BLaER1 treated with 17β-estradiol and CSF1 and Interleukin-3, amounts not matched to agents 10 nM and 100 nM (cell line): ENCODE measurements around the gene CARMIL1.
A peak's percentile ranks its signal among the peaks of the same experiment; 100 is the strongest.

Experiments
- H3K27ac ChIP-seq, 11 experiments: shearing (Covaris generic); formaldehyde crosslinking; 2 replicates each; pipeline ENCODE4 v1.8.1; 2022
- H3K27me3 ChIP-seq, 11 experiments: shearing (Covaris generic); formaldehyde crosslinking; 2 replicates each; pipeline ENCODE4 v1.8.1; 2022
- H3K36me3 ChIP-seq, 11 experiments: shearing (Covaris generic); formaldehyde crosslinking; 2 replicates each; pipeline ENCODE4 v1.8.1; 2022
- H3K4me1 ChIP-seq, 10 experiments: shearing (Covaris generic); formaldehyde crosslinking; 2 replicates each; pipeline ENCODE4 v1.8.1; 2022
- H3K4me2 ChIP-seq, 11 experiments: shearing (Covaris generic); formaldehyde crosslinking; 2 replicates each; pipeline ENCODE4 v1.8.1; 2022
- H3K4me3 ChIP-seq, 10 experiments: shearing (Covaris generic); formaldehyde crosslinking; 2 replicates each; pipeline ENCODE4 v1.8.1; 2022
- H3K9ac ChIP-seq, 11 experiments: shearing (Covaris generic); formaldehyde crosslinking; 2 replicates each; pipeline ENCODE4 v1.8.1; 2022
- H3K9me3 ChIP-seq, 11 experiments: shearing (Covaris generic); formaldehyde crosslinking; replicated peaks in 1 of 11; 2 replicates each; pipeline ENCODE4 v1.8.1; 2022
- H4K20me1 ChIP-seq, 11 experiments: shearing (Covaris generic); formaldehyde crosslinking; 2 replicates each; pipeline ENCODE4 v1.8.1; 2022
- Cebpa-rat ChIP-seq, 11 experiments: shearing (Covaris generic); IDR thresholded peaks; 2 replicates each; pipeline ENCODE4 v1.8.1; 2022

The CARMIL1 gene

DNA sequence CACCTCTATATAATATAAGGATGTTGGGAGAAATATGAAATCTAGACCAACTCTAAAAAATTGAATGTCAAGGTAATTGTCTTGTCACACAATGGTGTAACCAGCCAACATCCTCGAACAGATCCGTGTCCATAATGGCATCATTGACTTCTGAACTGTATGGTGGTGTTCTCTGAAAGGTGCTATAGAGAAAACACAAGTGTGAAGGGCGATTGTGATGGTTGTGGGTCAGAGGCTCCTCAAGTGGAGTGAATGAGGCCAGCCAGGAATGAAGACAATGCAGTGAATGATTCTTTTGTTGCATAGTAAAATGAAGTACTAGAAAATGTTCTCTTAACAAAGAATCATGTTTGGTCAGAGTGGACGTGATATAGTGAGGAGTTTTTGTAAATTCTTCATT, 58.3 kb downstream of the CARMIL1 start:
- Histone ChIP-seq H3K9ac (no peak overlapping the region), H3K36me3 (no peaks in the 10 kb centered on the region), H3K4me2 (no peak overlapping the region), H3K4me3 (no peak overlapping the region), H3K9me3 (no peaks in the 10 kb centered on the region), H3K27ac (no peak overlapping the region), H4K20me1 (no peaks in the 10 kb centered on the region), H3K27me3 (no peaks in the 10 kb centered on the region), H3K4me1 (peaks cover 0 to 7% (median under 1%) of the 10 kb centered on the region in 10 experiments; a peak in 3 of 20 replicates)
- TF ChIP-seq Cebpa-rat (IDR thresholded peaks at IDR 0.05) = no peak

DNA sequence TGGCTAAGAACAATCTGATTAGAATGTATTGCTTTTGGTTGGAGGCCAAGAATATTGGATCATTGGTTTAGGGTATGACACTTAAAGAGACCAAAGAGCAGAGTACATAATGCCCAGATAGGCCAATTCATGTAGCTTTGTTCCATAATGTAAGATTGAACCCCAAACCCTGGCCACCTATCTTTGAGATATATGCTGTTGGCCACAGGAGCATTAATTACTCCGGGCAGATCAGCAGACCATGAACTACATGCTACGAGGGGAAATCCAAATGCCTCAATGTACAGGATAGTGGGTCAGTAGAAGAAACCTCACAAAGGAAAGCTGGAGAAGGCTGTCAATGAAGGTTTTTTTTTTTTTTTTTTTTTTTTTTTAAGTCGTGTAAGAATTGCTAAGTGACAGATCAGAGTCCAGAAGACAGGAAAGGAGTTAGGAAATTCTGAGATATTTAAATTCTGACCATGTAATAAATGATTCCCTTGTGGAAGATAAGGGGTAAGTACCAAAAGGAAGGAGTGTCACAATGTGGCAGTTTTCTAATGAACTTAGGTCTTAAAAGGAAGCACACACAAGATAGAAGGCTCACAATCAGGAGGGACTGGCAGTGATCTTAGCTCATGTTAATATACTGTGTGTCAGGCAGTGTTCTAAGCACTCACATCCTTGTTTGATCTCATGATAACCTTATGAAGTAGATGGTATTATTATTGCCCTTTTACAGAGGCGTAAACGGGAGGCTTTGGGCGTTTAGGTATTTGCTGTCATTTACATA, 61.4 kb downstream of the CARMIL1 start:
- H3K4me2 ChIP-seq = no peak overlapping the region
- no peak for TF ChIP-seq Cebpa-rat (IDR thresholded peaks at IDR 0.05)
- no peaks in the 10 kb centered on the region for H3K27me3 ChIP-seq
- no peak overlapping the region for H3K27ac ChIP-seq
- H3K9me3 ChIP-seq = no peaks in the 10 kb centered on the region
- no peaks in the 10 kb centered on the region for H3K36me3 ChIP-seq
- H4K20me1 ChIP-seq = no peaks in the 10 kb centered on the region
- no peak overlapping the region for H3K9ac ChIP-seq
- no peak overlapping the region for H3K4me3 ChIP-seq
- peaks cover 0 to 13% (median 5%) of the 10 kb centered on the region in 10 experiments; a peak in 12 of 20 replicates for H3K4me1 ChIP-seq

DNA sequence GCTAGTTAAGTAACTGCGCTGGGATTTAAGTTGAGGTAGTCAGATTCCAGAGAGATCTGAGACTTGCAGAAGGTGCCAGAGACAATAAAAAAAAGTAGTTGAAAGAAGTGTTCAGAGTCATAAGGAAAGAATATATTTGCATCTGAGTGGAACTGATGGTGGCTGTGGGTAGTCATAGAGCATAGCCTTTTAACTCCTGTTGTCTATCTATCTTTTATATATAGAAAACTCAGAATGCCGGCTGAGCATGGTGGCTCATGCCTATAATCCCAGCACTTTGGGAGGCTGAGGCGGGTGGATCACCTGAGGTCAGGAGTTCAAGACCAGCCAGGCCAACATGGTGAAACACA, 62.0 kb downstream of the CARMIL1 start:
- Histone ChIP-seq H3K9ac (no peak overlapping the region), H3K4me3 (no peak overlapping the region), H4K20me1 (no peaks in the 10 kb centered on the region), H3K4me2 (no peak overlapping the region), H3K9me3 (no peaks in the 10 kb centered on the region), H3K4me1 (peaks cover 0 to 13% (median 5%) of the 10 kb centered on the region in 10 experiments; a peak in 12 of 20 replicates), H3K27ac (no peak overlapping the region), H3K27me3 (no peaks in the 10 kb centered on the region), H3K36me3 (no peaks in the 10 kb centered on the region)
- TF ChIP-seq Cebpa-rat (IDR thresholded peaks at IDR 0.05) = no peak

DNA sequence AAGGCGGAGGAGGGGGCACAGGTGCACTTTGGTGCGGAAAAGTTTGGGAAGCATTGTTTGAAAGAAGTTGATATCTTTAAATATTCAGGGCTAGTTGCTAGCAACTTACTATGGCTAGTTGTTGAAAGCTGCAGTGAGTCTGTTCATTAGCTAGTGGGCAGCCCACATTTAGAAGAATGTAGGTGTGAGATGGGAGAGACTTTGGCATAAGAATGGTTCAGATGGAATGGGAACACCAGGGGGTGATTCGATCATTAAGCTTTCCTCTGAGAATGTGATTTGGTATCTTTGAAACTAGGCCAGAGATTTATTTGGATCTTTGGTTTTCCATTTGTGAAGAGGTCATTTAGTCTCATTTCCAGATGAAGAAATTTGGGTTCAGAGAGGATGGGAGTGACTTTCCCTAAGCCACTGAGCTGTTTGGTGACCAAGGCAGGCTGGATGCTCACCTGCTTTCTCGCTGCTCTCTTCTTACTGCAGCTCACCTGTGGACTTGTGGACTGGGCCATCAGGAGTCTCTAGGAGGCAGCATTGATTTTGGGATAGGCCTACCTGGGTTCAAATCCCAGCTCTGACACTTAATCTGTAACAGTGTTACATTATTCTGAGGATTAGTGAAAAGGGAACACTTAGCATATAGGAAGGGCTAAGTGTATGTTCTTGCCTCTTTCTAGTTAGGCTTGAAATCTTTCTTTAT, 62.9 kb downstream of the CARMIL1 start:
- no peak for TF ChIP-seq Cebpa-rat (IDR thresholded peaks at IDR 0.05)
- H3K27ac ChIP-seq = peak overlapping the region in 1 of 11 experiments; percentile 17; a peak in 1 of 22 replicates
- H3K27me3 ChIP-seq = no peaks in the 10 kb centered on the region
- no peaks in the 10 kb centered on the region for H3K36me3 ChIP-seq
- peak overlapping the region in 1 of 11 experiments; percentile 64; a peak in 1 of 22 replicates for H3K4me2 ChIP-seq
- no peaks in the 10 kb centered on the region for H4K20me1 ChIP-seq
- H3K9ac ChIP-seq = no peak overlapping the region
- peaks cover 0 to 13% (median 5%) of the 10 kb centered on the region in 10 experiments; a peak in 12 of 20 replicates for H3K4me1 ChIP-seq
- H3K9me3 ChIP-seq = no peaks in the 10 kb centered on the region
- H3K4me3 ChIP-seq = no peak overlapping the region

DNA sequence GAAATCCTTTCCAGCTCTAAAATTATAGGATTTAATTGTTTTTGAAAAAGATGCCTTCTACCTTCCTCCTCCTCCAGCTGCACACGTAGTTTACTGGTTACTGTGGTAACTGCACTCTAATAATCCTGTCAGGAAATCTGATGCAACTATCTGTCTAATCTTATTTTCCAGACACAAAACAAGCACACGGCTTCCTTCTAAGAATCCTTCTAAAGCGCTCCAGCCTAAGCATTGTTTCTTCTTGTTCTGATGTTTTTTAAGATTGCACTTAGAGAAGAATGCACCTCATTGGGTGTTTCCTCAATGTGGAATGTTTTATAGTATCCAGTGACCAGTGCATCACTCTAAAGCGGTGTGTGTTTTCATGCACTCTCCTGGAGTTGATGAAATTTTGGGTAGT, 63.6 kb downstream of the CARMIL1 start:
- Histone ChIP-seq H3K27ac (peak overlapping the region in 1 of 11 experiments; percentile 30; a peak in 1 of 22 replicates), H3K4me1 (peaks cover 0 to 13% (median 5%) of the 10 kb centered on the region in 10 experiments; a peak in 12 of 20 replicates), H3K9me3 (no peaks in the 10 kb centered on the region), H3K9ac (no peak overlapping the region), H3K36me3 (no peaks in the 10 kb centered on the region), H3K4me2 (peak overlapping the region in 9 of 11 experiments; percentile 1 to 64 (median 33); a peak in 14 of 22 replicates), H3K4me3 (no peak overlapping the region), H4K20me1 (no peaks in the 10 kb centered on the region), H3K27me3 (no peaks in the 10 kb centered on the region)
- TF ChIP-seq Cebpa-rat (IDR thresholded peaks at IDR 0.05) = no peak

DNA sequence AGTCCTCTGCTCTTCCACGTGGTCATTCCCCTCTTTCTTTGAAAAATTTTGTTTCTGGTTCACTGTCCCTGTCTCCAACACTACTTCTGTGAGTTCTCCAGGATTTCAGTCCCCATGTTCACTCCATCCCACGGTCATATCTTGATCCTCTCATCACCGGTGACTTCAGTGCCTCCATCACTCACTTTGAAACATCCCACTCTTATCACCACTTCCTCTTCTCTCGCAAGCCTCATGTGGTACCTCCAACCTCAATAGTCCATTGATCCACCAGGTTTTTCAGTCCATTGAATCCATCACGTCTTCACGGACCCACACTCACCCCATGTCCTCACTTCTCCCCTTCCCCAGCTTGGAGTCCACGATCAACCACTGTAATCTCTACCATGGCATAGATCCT, 64.8 kb downstream of the CARMIL1 start:
- H3K27ac ChIP-seq = no peak overlapping the region; a peak in 1 of 22 replicates
- no peak overlapping the region for H3K4me3 ChIP-seq
- H3K9me3 ChIP-seq = no peaks in the 10 kb centered on the region
- no peak overlapping the region for H3K4me2 ChIP-seq
- no peak overlapping the region for H3K9ac ChIP-seq
- H3K36me3 ChIP-seq = no peaks in the 10 kb centered on the region
- H4K20me1 ChIP-seq = no peaks in the 10 kb centered on the region
- peaks cover 0 to 13% (median 5%) of the 10 kb centered on the region in 10 experiments; a peak in 12 of 20 replicates for H3K4me1 ChIP-seq
- no peak for TF ChIP-seq Cebpa-rat (IDR thresholded peaks at IDR 0.05)
- no peaks in the 10 kb centered on the region for H3K27me3 ChIP-seq

DNA sequence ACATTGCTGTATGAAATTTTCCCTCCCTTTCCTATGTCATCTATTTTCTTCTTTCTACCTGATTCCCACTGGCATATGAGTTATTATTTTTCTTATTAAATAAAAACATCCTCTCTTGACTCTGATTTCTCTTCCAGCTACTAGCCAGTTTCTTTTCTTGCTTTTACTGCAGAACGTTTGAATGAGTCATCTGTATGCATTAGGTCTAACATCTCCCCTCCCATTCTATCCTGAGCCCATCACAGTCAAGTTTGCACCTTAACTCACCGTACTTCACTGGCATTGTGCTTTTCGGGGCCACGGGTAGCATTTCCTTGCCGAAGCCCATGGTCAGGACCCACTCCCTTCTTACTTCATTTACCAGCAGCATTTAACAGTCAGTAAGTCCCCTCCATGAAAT, 65.7 kb downstream of the CARMIL1 start:
- TF ChIP-seq Cebpa-rat (IDR thresholded peaks at IDR 0.05) = no peak
- Histone ChIP-seq H3K27ac (no peak overlapping the region), H3K9ac (no peak overlapping the region), H3K4me2 (no peak overlapping the region), H4K20me1 (no peaks in the 10 kb centered on the region), H3K9me3 (no peaks in the 10 kb centered on the region), H3K36me3 (no peaks in the 10 kb centered on the region), H3K27me3 (no peaks in the 10 kb centered on the region), H3K4me3 (no peak overlapping the region), H3K4me1 (peaks cover 0 to 13% (median 5%) of the 10 kb centered on the region in 10 experiments; a peak in 12 of 20 replicates)

DNA sequence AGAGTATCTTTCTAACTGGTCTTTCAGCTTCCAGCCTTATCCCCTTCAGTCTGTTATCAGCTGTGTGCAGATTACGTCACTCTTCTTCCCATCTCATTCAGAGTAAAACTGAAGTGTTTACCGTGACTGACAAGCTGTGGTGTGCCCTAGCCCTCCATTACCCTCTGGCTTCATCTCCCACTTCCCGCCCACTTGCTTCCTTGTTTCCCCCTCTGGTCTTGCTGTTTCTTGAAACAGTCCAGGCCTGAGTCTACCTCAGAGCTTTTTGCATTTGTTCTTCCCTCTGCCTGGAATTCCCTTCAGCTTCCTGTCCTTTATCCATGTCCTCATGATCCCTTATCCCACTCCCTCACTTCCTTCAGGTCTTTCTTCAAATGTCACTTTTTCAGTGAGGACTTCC, 66.9 kb downstream of the CARMIL1 start:
- no peak overlapping the region for H3K4me2 ChIP-seq
- H3K4me3 ChIP-seq = no peak overlapping the region

DNA sequence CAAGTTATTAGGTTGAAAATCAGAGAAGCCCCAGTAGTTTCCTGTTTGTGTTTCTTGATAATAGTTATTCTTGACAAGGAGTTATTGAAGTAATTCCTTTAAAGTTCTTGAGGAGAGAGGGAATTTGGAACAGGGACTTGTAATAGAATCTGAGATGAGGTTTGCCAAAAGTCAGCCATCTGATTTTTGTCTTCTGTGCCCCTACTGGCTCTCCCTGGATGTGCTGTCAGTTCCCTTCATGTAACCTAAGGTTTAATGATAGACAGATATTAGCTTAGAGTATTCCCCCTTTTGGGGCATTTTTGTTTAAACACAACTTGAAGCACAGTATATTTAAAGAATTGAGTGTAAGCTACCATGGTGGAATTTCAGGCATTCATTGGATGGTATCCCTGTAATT, 71.4 kb downstream of the CARMIL1 start:
- Histone ChIP-seq H3K4me3 (no peak overlapping the region), H4K20me1 (no peaks in the 10 kb centered on the region), H3K9me3 (no peaks in the 10 kb centered on the region), H3K27me3 (no peaks in the 10 kb centered on the region), H3K4me1 (no peaks in the 10 kb centered on the region), H3K4me2 (no peak overlapping the region), H3K27ac (no peak overlapping the region), H3K36me3 (no peaks in the 10 kb centered on the region), H3K9ac (no peak overlapping the region)
- TF ChIP-seq Cebpa-rat (IDR thresholded peaks at IDR 0.05) = no peak

More for the DNA sequence above, 66.9 kb downstream of the CARMIL1 start:
- Histone ChIP-seq H3K27me3 (no peaks in the 10 kb centered on the region), H3K9me3 (no peaks in the 10 kb centered on the region), H3K4me1 (peaks cover 0 to 13% (median 5%) of the 10 kb centered on the region in 10 experiments; a peak in 12 of 20 replicates), H3K36me3 (no peaks in the 10 kb centered on the region), H4K20me1 (no peaks in the 10 kb centered on the region), H3K9ac (no peak overlapping the region), H3K27ac (no peak overlapping the region)
- no peak for TF ChIP-seq Cebpa-rat (IDR thresholded peaks at IDR 0.05)
